Ishikawa (cell line): ENCODE results near the gene NUDCD3.
A peak's percentile ranks its signal among the peaks of the same experiment; 100 is the strongest.

Experiments
- CEBPB ChIP-seq: IDR thresholded peaks from 2 replicates; pipeline ENCODE4 v1.6.1; 2012
- CREB1 ChIP-seq: IDR thresholded peaks from 2 replicates; pipeline ENCODE4 v1.6.1; 2012; ENCODE audit warnings: low read depth
- EP300 ChIP-seq: IDR thresholded peaks from 2 replicates; pipeline ENCODE4 v1.6.1; 2012; ENCODE audit warnings: borderline replicate concordance
- FOXM1 ChIP-seq: IDR thresholded peaks from 2 replicates; pipeline ENCODE4 v1.6.1; 2012; ENCODE audit warnings: low read depth, borderline replicate concordance
- MAX ChIP-seq: IDR thresholded peaks from 2 replicates; pipeline ENCODE4 v1.6.1; 2012
- NFIC ChIP-seq: IDR thresholded peaks from 2 replicates; pipeline ENCODE4 v1.6.1; 2012
- RAD21 ChIP-seq: IDR thresholded peaks from 2 replicates; pipeline ENCODE4 v1.6.1; 2012; ENCODE audit warnings: low read depth
- REST ChIP-seq: IDR thresholded peaks from 2 replicates; pipeline ENCODE4 v1.6.1; 2012; ENCODE audit warnings: low read depth, mild to moderate bottlenecking
- TAF1 ChIP-seq: IDR thresholded peaks from 2 replicates; pipeline ENCODE4 v1.6.1; 2012; ENCODE audit warnings: low read depth, mild to moderate bottlenecking
- TCF12 ChIP-seq: IDR thresholded peaks from 2 replicates; pipeline ENCODE4 v1.6.1; 2012; ENCODE audit warnings: low read depth
- TEAD4 ChIP-seq: IDR thresholded peaks from 2 replicates; pipeline ENCODE4 v1.6.1; 2012
- USF1 ChIP-seq: IDR thresholded peaks from 2 replicates; pipeline ENCODE4 v1.6.1; 2012
- YY1 ChIP-seq: IDR thresholded peaks from 2 replicates; pipeline ENCODE4 v1.6.1; 2012; ENCODE audit warnings: low read depth
- ZBTB7A ChIP-seq: IDR thresholded peaks from 2 replicates; pipeline ENCODE4 v1.6.1; 2012; ENCODE audit warnings: low read depth

- TF ChIP-seq TAF1 (no peak), CEBPB (no peak), NFIC (no peak), EP300 (no peak), USF1 (no peak), MAX (no peak), REST (no peak), TCF12 (no peak), RAD21 (peak; percentile 55), ZBTB7A (no peak), CREB1 (no peak), YY1 (no peak), FOXM1 (no peak), TEAD4 (no peak)
These were observed 115.2 kb downstream of the NUDCD3 start for GRCh38 chr7:44375236-44375699.
